ENCODE measurements around the gene CDCA3.

- no peak for TF ChIP-seq CTCF (conservative IDR thresholded peaks at IDR 0.05; ENCODE audit: low read depth in 2 of 2)
- TF ChIP-seq POLR2AphosphoS5 (IDR thresholded peaks at IDR 0.05; ENCODE audit: low read depth) = peak; percentile 69
- TF ChIP-seq STAT1 (IDR thresholded peaks at IDR 0.05; ENCODE audit: unreplicated experiment) = no peak
- TF ChIP-seq EZH2 (IDR thresholded peaks at IDR 0.05; ENCODE audit: low read depth, unreplicated experiment) = no peak
- no peak for TF ChIP-seq REST (IDR thresholded peaks at IDR 0.05; ENCODE audit: unreplicated experiment)
- TF ChIP-seq ZNF462 (CRISPR knock-in tag; IDR thresholded peaks at IDR 0.05) = no peak
Measured at GRCh38 chr12:6851153-6851920, at the start of gene CDCA3.

Data from GM23338 (cell line).